H1 (cell line): ENCODE measurements around the gene ANKRD53. TPM values are rescaled to one million over a fixed set of nuclear protein-coding genes. Genes with fewer than 3 reads are reported as not detected.

Experiments used
- CTCF ChIA-PET: fragments of 300-600 bp; sonication (Branson Sonifier 250); formaldehyde crosslinking; loops from one replicate; lab custom pipeline; 2021; ENCODE audit not compliant: partially characterized antibody; lab: Charles Lee
- POLR2A ChIA-PET: fragments of 300-600 bp; sonication (Branson Sonifier 250); formaldehyde crosslinking; loops from one replicate; lab custom pipeline; 2021; ENCODE audit warnings: inconsistent platforms; ENCODE audit not compliant: partially characterized antibody; lab: Charles Lee
- DNase-seq, 2 experiments: peaks; one replicate each; pipeline versions ENCODE4 v3.0.0 to v3.0.0-alpha.2; 2010 to 2022; ENCODE audit warnings: low spot score in 2 of 2, low read depth in 1 of 2, mixed read lengths in 1 of 2
- FAIRE-seq: peaks from 2 replicates; lab custom pipeline; 2011; peaks lifted over from hg19 to GRCh38; lab: Jason Lieb, UNC
- H2AFZ ChIP-seq: 2 replicates; pipeline ENCODE4 v1.8.1; 2012; ENCODE audit warnings: low read length, inconsistent platforms
- H2AK5ac ChIP-seq: 2 replicates; pipeline ENCODE4 v1.6.1; 2013; ENCODE audit warnings: low read depth, low read length
- H2BK120ac ChIP-seq: replicated peaks from 2 replicates; pipeline ENCODE3; 2013; ENCODE audit warnings: low read depth, low read length, inconsistent platforms
- H2BK12ac ChIP-seq: 2 replicates; pipeline ENCODE4 v1.6.1; 2013; ENCODE audit warnings: low read depth, low read length
- H2BK15ac ChIP-seq: 2 replicates; pipeline ENCODE4 v1.6.1; 2013; ENCODE audit warnings: low read length
- H2BK20ac ChIP-seq: 2 replicates; pipeline ENCODE4 v1.6.1; 2013; ENCODE audit warnings: low read length
- H2BK5ac ChIP-seq: 2 replicates; pipeline ENCODE4 v1.6.1; 2013; ENCODE audit warnings: low read depth, low read length
- H3K14ac ChIP-seq: 2 replicates; pipeline ENCODE4 v1.6.1; 2013; ENCODE audit warnings: inconsistent platforms; ENCODE audit not compliant: insufficient read length
- H3K18ac ChIP-seq: 2 replicates; pipeline ENCODE4 v1.6.1; 2013; ENCODE audit warnings: low read length; ENCODE audit errors: extremely low read depth
- H3K23ac ChIP-seq: 2 replicates; pipeline ENCODE4 v1.6.1; 2013; ENCODE audit warnings: inconsistent platforms; ENCODE audit not compliant: insufficient read length
- H3K23me2 ChIP-seq: 2 replicates; pipeline ENCODE4 v1.6.1; 2013; ENCODE audit warnings: low read depth, low read length
- H3K27ac ChIP-seq: 2 replicates; pipeline ENCODE4 v1.6.1; 2011; ENCODE audit warnings: low read depth, low read length, inconsistent platforms
- H3K27me3 ChIP-seq, 4 experiments: replicated peaks in 1 of 4; 1 replicate in 1 of 4; 2 replicates in 3 of 4; pipeline versions ENCODE4 v1.6.1 to v1.8.1; 2011 to 2013; ENCODE audit warnings: low read length in 3 of 4, mild to moderate bottlenecking in 3 of 4, inconsistent platforms in 2 of 4, mixed read lengths in 2 of 4, moderate library complexity in 1 of 4; ENCODE audit not compliant: control insufficient read depth in 3 of 4, insufficient read depth in 3 of 4; ENCODE audit errors: extremely low read depth in 1 of 4
- H3K36me3 ChIP-seq, 4 experiments: 2 replicates each; pipeline versions ENCODE4 v1.6.1 to v1.8.1; 2011 to 2013; ENCODE audit warnings: mild to moderate bottlenecking in 4 of 4, low read length in 3 of 4, moderate library complexity in 2 of 4, control low read depth in 1 of 4, inconsistent platforms in 1 of 4; ENCODE audit not compliant: insufficient read depth in 4 of 4, control insufficient read depth in 2 of 4
- H3K4ac ChIP-seq: replicated peaks from 2 replicates; pipeline ENCODE3; 2013; ENCODE audit warnings: low read length, low read depth, mixed read lengths, inconsistent platforms; ENCODE audit not compliant: insufficient read length
- H3K4me1 ChIP-seq, 4 experiments: replicated peaks in 1 of 4; 1 replicate in 1 of 4; 2 replicates in 3 of 4; pipeline versions ENCODE4 v1.6.1 to v1.8.1; 2011 to 2013; ENCODE audit warnings: low read length in 3 of 4, inconsistent platforms in 2 of 4, mixed read lengths in 1 of 4; ENCODE audit not compliant: insufficient read depth in 4 of 4, control insufficient read depth in 3 of 4
- H3K4me2 ChIP-seq, 2 experiments: 2 replicates each; pipeline versions ENCODE4 v1.6.1 to v1.8.1; 2011 to 2013; ENCODE audit warnings: low read depth in 2 of 2, low read length in 2 of 2, control low read depth in 1 of 2, inconsistent platforms in 1 of 2, mild to moderate bottlenecking in 1 of 2; ENCODE audit not compliant: insufficient read depth in 1 of 2
- H3K4me3 ChIP-seq, 4 experiments: fragments of 200-600, 300-600 bp in 1 of 4; sonication (generic), shearing (Covaris generic), sonication (Bioruptor Twin) in 1 of 4; 2 replicates each; pipeline versions ENCODE4 v1.5.1 to v1.8.1; 2011 to 2016; ENCODE audit warnings: low read length in 4 of 4, low read depth in 3 of 4, control low read depth in 2 of 4, inconsistent platforms in 2 of 4, mild to moderate bottlenecking in 2 of 4, mixed read lengths in 1 of 4, moderate library complexity in 1 of 4; ENCODE audit not compliant: insufficient read depth in 2 of 4; ENCODE audit errors: extremely low read depth in 1 of 4
- H3K56ac ChIP-seq: replicated peaks from 2 replicates; pipeline ENCODE3; 2013; ENCODE audit warnings: low read depth, mild to moderate bottlenecking, mixed read lengths, low read length, inconsistent platforms; ENCODE audit not compliant: insufficient read length
- H3K79me1 ChIP-seq: 2 replicates; pipeline ENCODE4 v1.6.1; 2013; ENCODE audit warnings: low read depth, low read length, control low read depth
- H3K79me2 ChIP-seq, 2 experiments: 2 replicates each; pipeline versions ENCODE4 v1.6.1 to v1.8.1; 2012 to 2013; ENCODE audit warnings: low read length in 2 of 2, mild to moderate bottlenecking in 2 of 2, inconsistent platforms in 1 of 2; ENCODE audit not compliant: insufficient read depth in 2 of 2, control insufficient read depth in 1 of 2
- H3K9ac ChIP-seq, 4 experiments: replicated peaks in 1 of 4; 1 replicate in 1 of 4; 2 replicates in 3 of 4; pipeline versions ENCODE4 v1.6.1 to v1.8.1; 2011 to 2013; ENCODE audit warnings: low read depth in 3 of 4, low read length in 3 of 4, control low read depth in 2 of 4, mild to moderate bottlenecking in 2 of 4, moderate library complexity in 2 of 4, inconsistent platforms in 1 of 4; ENCODE audit errors: extremely low read depth in 1 of 4
- H3K9me3 ChIP-seq, 2 experiments: 2 replicates each; pipeline versions ENCODE4 v1.6.1 to v1.8.1; 2012 to 2013; ENCODE audit warnings: mild to moderate bottlenecking in 2 of 2, moderate library complexity in 2 of 2, control low read depth in 1 of 2, inconsistent platforms in 1 of 2, low read depth in 1 of 2, low read length in 1 of 2, mixed read lengths in 1 of 2; ENCODE audit not compliant: insufficient read depth in 2 of 2
- H4K20me1 ChIP-seq, 2 experiments: replicated peaks in 1 of 2; 2 replicates each; pipeline versions ENCODE3 to v1.8.1; 2011 to 2013; ENCODE audit warnings: inconsistent platforms in 2 of 2, low read length in 2 of 2, mild to moderate bottlenecking in 1 of 2; ENCODE audit not compliant: insufficient read depth in 2 of 2, control insufficient read depth in 1 of 2
- H4K5ac ChIP-seq: 2 replicates; pipeline ENCODE4 v1.6.1; 2013; ENCODE audit warnings: low read length, low read depth, mixed read lengths, inconsistent platforms; ENCODE audit not compliant: insufficient read length
- H4K8ac ChIP-seq: 2 replicates; pipeline ENCODE4 v1.8.0; 2013; ENCODE audit warnings: mild to moderate bottlenecking, moderate library complexity, low read length, inconsistent platforms; ENCODE audit not compliant: insufficient read depth; ENCODE audit errors: extremely low read depth
- H4K91ac ChIP-seq: replicated peaks from 2 replicates; pipeline ENCODE3; 2013; ENCODE audit warnings: low read length, mixed read lengths, inconsistent platforms; ENCODE audit not compliant: insufficient read length
- BACH1 ChIP-seq: IDR thresholded peaks from 2 replicates; pipeline ENCODE4 v1.6.1; 2012; ENCODE audit warnings: low read length, improper control_type of control experiment
- BRCA1 ChIP-seq: IDR thresholded peaks from 2 replicates; pipeline ENCODE4 v1.6.1; 2012; ENCODE audit warnings: low read depth, low read length, improper control_type of control experiment
- CBX5 ChIP-seq: fragments of 300-800, 300-1000 bp; sonication (generic); IDR thresholded peaks from 2 replicates; pipeline ENCODE4 v1.7.1; 2016; ENCODE audit warnings: antibody characterized with exemption, low read length, low read depth
- HDAC6 ChIP-seq: IDR thresholded peaks from one replicate; pipeline ENCODE4 v1.7.1; 2012; ENCODE audit warnings: low read depth, mild to moderate bottlenecking, inconsistent platforms, low read length, moderate library complexity
- JUN ChIP-seq: IDR thresholded peaks from 2 replicates; pipeline ENCODE4 v1.6.1; 2011; ENCODE audit warnings: low read depth, mild to moderate bottlenecking, improper control_type of control experiment, low read length
- KDM1A ChIP-seq: fragments of 200-600, 300-600 bp; sonication (generic); IDR thresholded peaks from 2 replicates; pipeline ENCODE4 v1.7.1; 2016; ENCODE audit warnings: mild to moderate bottlenecking, low read length, borderline replicate concordance
- MAFK ChIP-seq: IDR thresholded peaks from 2 replicates; pipeline ENCODE4 v1.6.1; 2012; ENCODE audit warnings: low read depth, mild to moderate bottlenecking, improper control_type of control experiment, low read length
- RFX5 ChIP-seq: IDR thresholded peaks from 2 replicates; pipeline ENCODE4 v1.6.1; 2011; ENCODE audit warnings: low read depth, low read length, improper control_type of control experiment, borderline replicate concordance
- RXRA ChIP-seq: IDR thresholded peaks from 2 replicates; pipeline ENCODE4 v1.6.1; 2011; ENCODE audit warnings: low read depth, mild to moderate bottlenecking, low read length, moderate library complexity; ENCODE audit not compliant: insufficient read depth
- WGBS, 2 experiments: shearing (Covaris generic) in 1 of 2; methylation state at CpG; one replicate each; pipeline versions ENCODE4 v1.1.6 to v1.1.7; 2013 to 2015; ENCODE audit warnings: low lambda C conversion rate in 2 of 2, mixed read lengths in 2 of 2, inconsistent platforms in 1 of 2, low coverage in 1 of 2, missing lambda C conversion rate in 1 of 2; ENCODE audit not compliant: insufficient replicate concordance in 2 of 2, insufficient coverage in 1 of 2, insufficient read length in 1 of 2; ENCODE audit errors: extremely low coverage in 1 of 2, missing lambda C conversion rate in 1 of 2; 5-methylcytosine and 5-hydroxymethylcytosine counted together
- polyA plus RNA-seq, 7 experiments: library from polyadenylated mRNA; depleted of rRNA in 3 of 7; stranded (reverse) in 5 of 7; unstranded in 2 of 7; fragments of >200 nt in 5 of 7; fragments of 200-250 nt in 2 of 7; gene quantifications; 1 replicate in 5 of 7; 2 replicates in 1 of 7; 4 replicates in 1 of 7; pipeline versions ENCODE4 v1.2.1 to v1.2.3, GENCODE V29; 2011 to 2013; ENCODE audit warnings: missing spikeins in 2 of 7, mixed read lengths in 2 of 7
- total RNA-seq: library from RNA; stranded (reverse); fragmentation: NEBNext Ultra II Directional; extraction: Animal tissue kit (Norgen Biotek cat#: 25700); gene quantifications from 2 replicates; pipeline ENCODE4 v1.2.1, GENCODE V29; 2021

The ANKRD53 gene
- total and polyA plus RNA-seq, 2 of the 8 experiments (the other 6 are each of a cell fraction or from before 2014, with no cell fraction given) = 0.39 to 0.70 TPM

GRCh38 chr2:70958759-70959158 is 19.7 kb upstream of the ANKRD53 start:
- Histone ChIP-seq H2BK12ac (no peak overlapping the region), H3K9me3 (no peaks in the 10 kb centered on the region), H2AFZ (no peak overlapping the region), H3K18ac (no peak overlapping the region), H4K5ac (no peak overlapping the region), H4K20me1 (no peaks in the 10 kb centered on the region), H3K27me3 (peaks cover under 1 to 20% (median 11%) of the 10 kb centered on the region in 4 experiments), H2AK5ac (no peak overlapping the region), H3K79me1 (no peaks in the 10 kb centered on the region), H4K8ac (no peak overlapping the region), H2BK5ac (no peak overlapping the region), H3K23me2 (no peaks in the 10 kb centered on the region), H3K4me3 (no peak overlapping the region), H2BK20ac (no peak overlapping the region), H3K4me2 (no peak overlapping the region), H3K4ac (no peak overlapping the region), H3K27ac (no peak overlapping the region), H4K91ac (no peak overlapping the region), H3K4me1 (no peaks in the 10 kb centered on the region; a peak in 1 of 7 replicates), H2BK15ac (no peak overlapping the region; the same call in 1 of the 2 replicates), H3K9ac (no peak overlapping the region), H3K36me3 (no peaks in the 10 kb centered on the region), H3K14ac (no peak overlapping the region), H3K56ac (no peak overlapping the region), H3K79me2 (no peaks in the 10 kb centered on the region), H2BK120ac (no peak overlapping the region), H3K23ac (no peak overlapping the region)
- ChIA-PET POLR2A (no interaction called here), CTCF (interaction anchor here (1.0 to 4.8 kb wide), 7 partner anchors 8 to 96 kb away, joined by 3 to 36 read pairs (median 4); no protein-coding TSS in a partner anchor)
- FAIRE-seq (no peak), DNase-seq (no peak)
- 80% methylated on average over 6 of the region's 6 CpGs; no CpG with 5 or more reads in 1 of the 2 experiments for WGBS, 2 experiments
- TF ChIP-seq JUN (no peak), RXRA (no peak), BACH1 (no peak), KDM1A (no peak), HDAC6 (no peak), CBX5 (no peak), MAFK (no peak), BRCA1 (no peak), RFX5 (no peak)
- TF ChIP-seq, all 59 proteins: peak for 0
